ENCODE data around the gene SYTL3. TPM values are rescaled to one million over a fixed set of nuclear protein-coding genes. Genes with fewer than 3 reads are reported as not detected.
A peak's percentile ranks its signal among the peaks of the same experiment; 100 is the strongest.

Gene SYTL3
- total RNA-seq, 1 experiment from 2014 or later = 16.4 TPM

DNA sequence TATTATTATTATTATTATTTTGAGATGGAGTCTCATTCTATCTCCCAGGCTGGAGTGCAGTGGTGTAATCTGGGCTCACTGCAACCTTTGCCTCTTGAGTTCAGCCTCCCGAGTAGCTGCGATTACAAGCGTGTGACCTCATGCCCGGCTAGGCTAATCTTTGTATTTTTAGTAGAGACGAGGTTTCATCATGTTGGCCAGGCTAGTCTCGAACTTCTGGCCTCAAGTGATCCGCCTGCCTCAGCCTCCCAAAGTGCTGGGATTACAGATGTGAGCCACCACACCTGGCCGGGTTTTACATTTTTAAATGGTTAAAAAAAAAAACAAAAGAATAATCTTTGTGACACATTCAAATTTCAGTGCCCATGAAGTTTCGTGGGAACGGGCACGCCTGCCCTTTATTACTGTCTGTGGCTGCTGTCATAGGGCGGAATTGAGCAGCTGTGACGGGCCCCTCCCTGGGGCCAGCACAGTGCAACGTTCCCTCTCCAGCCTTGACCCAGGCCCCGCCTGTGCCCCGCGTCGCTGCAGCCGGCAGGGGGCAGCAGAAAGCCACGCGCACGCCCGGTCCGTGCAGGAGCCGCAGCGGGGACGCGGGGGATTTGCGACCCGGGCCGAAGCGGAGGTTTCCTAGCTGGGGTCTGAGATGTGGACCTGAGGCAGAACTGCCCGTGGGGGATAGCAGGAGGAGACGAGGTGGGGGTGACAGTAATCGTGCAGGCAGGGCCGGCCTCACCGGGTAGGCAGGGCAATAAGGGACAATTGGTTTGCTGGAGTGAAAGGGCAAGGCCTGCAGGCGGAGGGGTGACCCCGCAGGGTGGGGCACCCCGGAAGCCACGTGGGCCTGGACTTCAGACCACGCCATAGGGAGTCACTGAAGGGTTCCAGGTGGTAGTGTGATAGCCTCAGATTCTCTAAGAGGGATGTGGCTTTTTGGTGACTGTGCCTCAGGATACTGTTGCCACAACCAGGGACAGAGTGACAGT lies 54.3 kb downstream of the SYTL3 start:
- H3K4me1 ChIP-seq = peaks cover 3% of the 10 kb centered on the region; the same call in 1 of the 2 replicates
- H3K27me3 ChIP-seq = no peaks in the 10 kb centered on the region; the same call in 1 of the 2 replicates
- DNase-seq = peak; percentile 78 to 88
- no peak overlapping the region; the same call in 1 of the 2 replicates for H3K27ac ChIP-seq
- H3K4me3 ChIP-seq = peak overlapping the region; percentile 56
- H3K36me3 ChIP-seq = no peaks in the 10 kb centered on the region
- no peaks in the 10 kb centered on the region for H3K9me3 ChIP-seq (replicated peaks)

DNA sequence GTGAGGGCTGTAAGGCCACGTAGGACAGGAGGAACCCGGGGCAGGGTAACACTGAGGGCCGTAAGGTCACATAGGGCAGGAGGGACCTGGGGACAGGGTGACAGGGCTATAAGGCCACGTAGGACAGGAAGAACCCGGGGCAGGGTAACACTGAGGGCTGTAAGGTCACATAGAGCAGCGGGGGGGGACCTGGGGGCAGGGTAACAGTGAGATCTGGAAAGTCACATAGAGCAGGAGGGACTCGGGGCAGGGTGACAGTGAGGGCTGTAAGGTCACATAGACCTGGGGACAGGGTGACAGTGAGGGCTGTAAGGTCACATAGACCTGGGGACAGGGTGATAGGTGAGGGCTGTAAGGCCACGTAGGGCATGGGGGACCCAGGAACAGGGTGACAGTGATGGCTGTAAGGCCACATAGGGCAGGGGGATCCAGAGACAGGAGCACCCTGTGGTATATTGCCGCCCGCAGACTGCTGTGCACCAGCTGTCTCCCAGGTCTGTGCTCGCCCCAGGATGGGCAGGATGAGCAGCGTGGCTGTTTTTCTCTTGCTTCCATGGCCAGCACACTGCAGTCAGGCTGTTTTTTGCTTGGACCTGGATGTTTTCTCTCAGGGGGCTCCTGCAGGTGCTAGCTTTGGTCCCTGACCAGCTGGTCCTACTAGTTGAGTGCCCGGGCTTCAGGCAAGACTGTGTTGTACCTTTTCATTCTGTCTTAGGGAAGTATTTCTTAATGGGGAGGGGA lies 55.7 kb downstream of the SYTL3 start:
- Histone ChIP-seq H3K9me3 (replicated peaks) (no peaks in the 10 kb centered on the region), H3K4me3 (no peak overlapping the region), H3K36me3 (peaks cover 8% of the 10 kb centered on the region; the same call in 1 of the 2 replicates), H3K27me3 (no peaks in the 10 kb centered on the region), H3K4me1 (peaks cover 3% of the 10 kb centered on the region; the same call in 1 of the 2 replicates), H3K27ac (no peak overlapping the region)
- no peak for DNase-seq

DNA sequence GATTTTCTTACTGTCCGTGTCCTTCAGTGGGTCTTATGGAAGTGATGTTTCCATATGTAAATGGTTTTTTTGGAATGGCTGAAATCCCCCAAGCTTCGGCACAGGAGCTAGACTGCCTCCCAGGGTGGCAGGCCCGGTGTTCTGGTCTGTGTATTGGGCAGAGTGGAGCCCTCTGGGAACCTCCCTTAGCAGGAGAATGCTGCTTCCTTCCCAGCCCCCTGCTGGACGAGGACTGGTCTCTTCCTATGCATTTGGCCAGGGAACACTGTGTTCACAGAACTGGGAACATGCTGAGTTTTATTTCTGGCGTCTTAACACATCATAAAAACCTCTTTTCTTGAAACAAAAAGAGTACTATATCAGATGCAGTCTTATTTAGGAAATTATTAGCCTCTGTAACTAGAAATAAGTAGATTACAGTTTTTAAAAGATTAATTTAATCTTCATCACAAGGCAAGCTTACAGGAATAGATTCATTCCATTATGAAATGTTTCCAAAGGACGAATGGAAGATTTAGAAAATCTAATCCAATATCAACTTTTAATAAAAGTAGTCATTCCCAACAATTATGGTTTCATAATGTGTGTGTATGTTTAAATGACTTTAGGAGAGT lies 56.6 kb downstream of the SYTL3 start:
- peaks cover 3% of the 10 kb centered on the region; the same call in 1 of the 2 replicates for H3K4me1 ChIP-seq
- DNase-seq = peak; percentile 40 to 57
- peaks cover 8% of the 10 kb centered on the region; the same call in 1 of the 2 replicates for H3K36me3 ChIP-seq
- H3K27me3 ChIP-seq = no peaks in the 10 kb centered on the region
- no peaks in the 10 kb centered on the region for H3K9me3 ChIP-seq (replicated peaks)
- H3K4me3 ChIP-seq = no peak overlapping the region
- H3K27ac ChIP-seq = no peak overlapping the region

DNA sequence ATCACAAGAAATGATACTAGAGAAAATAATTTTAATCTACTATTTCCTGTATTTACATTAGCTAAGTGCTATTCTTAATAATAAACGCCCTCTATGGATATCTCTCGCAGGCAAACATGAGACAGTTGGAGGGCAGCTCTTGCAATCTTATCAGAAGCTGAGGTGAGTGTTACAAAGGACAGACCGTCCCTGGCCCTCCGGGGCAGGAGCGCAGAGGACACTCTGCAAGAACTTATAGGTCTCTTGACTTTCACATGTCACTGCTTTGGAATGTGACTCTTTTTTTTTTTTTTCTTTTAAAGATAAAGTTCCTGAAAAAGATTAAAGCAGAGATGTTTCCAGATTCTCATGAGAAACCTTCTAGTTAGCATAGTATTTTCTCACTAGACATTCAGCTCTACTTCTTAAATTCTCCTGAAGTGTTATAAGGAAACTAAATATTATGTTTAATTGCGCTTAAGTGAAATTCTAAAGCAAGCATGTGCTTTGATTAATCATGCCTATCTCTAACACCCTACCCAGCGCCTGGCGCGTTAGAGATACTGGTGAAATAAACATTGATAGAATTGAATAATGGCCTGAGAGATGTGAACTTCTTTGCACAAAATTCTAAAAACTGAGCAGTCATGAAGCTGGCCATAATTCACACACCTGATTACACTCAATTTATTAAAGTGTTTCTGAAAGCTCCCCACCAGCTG lies 57.4 kb downstream of the SYTL3 start:
- H3K4me1 ChIP-seq = peaks cover 3% of the 10 kb centered on the region; the same call in 1 of the 2 replicates
- peaks cover 11% of the 10 kb centered on the region for H3K36me3 ChIP-seq
- no peak for DNase-seq
- H3K27ac ChIP-seq = no peak overlapping the region
- H3K27me3 ChIP-seq = no peaks in the 10 kb centered on the region
- no peak overlapping the region for H3K4me3 ChIP-seq
- no peaks in the 10 kb centered on the region for H3K9me3 ChIP-seq (replicated peaks)

GRCh38 chr6:158707821-158708195 lies 58.0 kb downstream of the SYTL3 start:
- no peak overlapping the region for H3K27ac ChIP-seq
- no peaks in the 10 kb centered on the region for H3K27me3 ChIP-seq
- no peak overlapping the region for H3K4me3 ChIP-seq
- peaks cover 12% of the 10 kb centered on the region for H3K36me3 ChIP-seq
- DNase-seq = no peak
- no peaks in the 10 kb centered on the region for H3K9me3 ChIP-seq (replicated peaks)
- H3K4me1 ChIP-seq = peaks cover 3% of the 10 kb centered on the region; the same call in 1 of the 2 replicates

- Histone ChIP-seq H3K36me3 (peaks cover 12% of the 10 kb centered on the region), H3K4me1 (peaks cover 3% of the 10 kb centered on the region; the same call in 1 of the 2 replicates), H3K4me3 (no peak overlapping the region), H3K27me3 (no peaks in the 10 kb centered on the region), H3K27ac (no peak overlapping the region), H3K9me3 (replicated peaks) (no peaks in the 10 kb centered on the region)
- no peak for DNase-seq
These were observed 58.4 kb downstream of the SYTL3 start for GRCh38 chr6:158708239-158708638.

DNA sequence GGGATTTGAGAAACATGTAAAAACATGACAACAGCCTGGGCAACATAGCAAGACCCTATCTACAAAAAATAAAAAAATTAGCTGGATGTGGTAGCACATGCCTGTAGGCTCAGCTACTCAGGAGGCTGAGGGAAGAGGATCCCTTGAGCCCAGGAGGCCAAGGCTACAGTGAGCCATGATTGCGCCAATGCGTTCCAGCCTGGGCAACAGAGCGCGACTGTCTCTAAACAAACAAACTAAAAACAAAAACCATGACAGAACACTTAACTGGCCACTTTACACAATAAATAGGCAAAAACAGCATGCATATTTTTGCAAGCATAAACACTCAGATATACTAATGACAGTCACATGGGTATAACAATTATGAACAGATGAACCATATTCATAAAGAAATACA lies 60.0 kb downstream of the SYTL3 start:
- DNase-seq = no peak
- no peaks in the 10 kb centered on the region for H3K27me3 ChIP-seq
- no peak overlapping the region for H3K4me3 ChIP-seq
- H3K27ac ChIP-seq = no peak overlapping the region
- no peaks in the 10 kb centered on the region for H3K9me3 ChIP-seq (replicated peaks)
- H3K36me3 ChIP-seq = peaks cover 12% of the 10 kb centered on the region
- H3K4me1 ChIP-seq = no peaks in the 10 kb centered on the region

- Histone ChIP-seq H3K4me3 (no peak overlapping the region), H3K27ac (no peak overlapping the region), H3K9me3 (replicated peaks) (no peaks in the 10 kb centered on the region), H3K4me1 (no peaks in the 10 kb centered on the region), H3K27me3 (no peaks in the 10 kb centered on the region), H3K36me3 (peaks cover 12% of the 10 kb centered on the region)
- no peak for DNase-seq
These were observed 61.4 kb downstream of the SYTL3 start for GRCh38 chr6:158711264-158711663.

GRCh38 chr6:158713469-158713868 lies 63.6 kb downstream of the SYTL3 start:
- Histone ChIP-seq H3K9me3 (replicated peaks) (no peaks in the 10 kb centered on the region), H3K4me1 (no peaks in the 10 kb centered on the region), H3K27me3 (no peaks in the 10 kb centered on the region), H3K4me3 (no peak overlapping the region), H3K27ac (no peak overlapping the region), H3K36me3 (peaks cover 15% of the 10 kb centered on the region)
- no peak for DNase-seq

- no peak for DNase-seq
- Histone ChIP-seq H3K27me3 (no peaks in the 10 kb centered on the region), H3K27ac (no peak overlapping the region), H3K9me3 (replicated peaks) (no peaks in the 10 kb centered on the region), H3K36me3 (peaks cover 11% of the 10 kb centered on the region), H3K4me1 (no peaks in the 10 kb centered on the region), H3K4me3 (no peak overlapping the region)
These were observed 64.9 kb downstream of the SYTL3 start for GRCh38 chr6:158714706-158715105.

- Histone ChIP-seq H3K9me3 (replicated peaks) (no peaks in the 10 kb centered on the region), H3K36me3 (peaks cover 7% of the 10 kb centered on the region; the same call in 1 of the 2 replicates), H3K27ac (no peak overlapping the region), H3K27me3 (no peaks in the 10 kb centered on the region), H3K4me1 (no peaks in the 10 kb centered on the region), H3K4me3 (no peak overlapping the region)
- no peak for DNase-seq
These were observed 65.8 kb downstream of the SYTL3 start for GRCh38 chr6:158715330-158716311.

DNA sequence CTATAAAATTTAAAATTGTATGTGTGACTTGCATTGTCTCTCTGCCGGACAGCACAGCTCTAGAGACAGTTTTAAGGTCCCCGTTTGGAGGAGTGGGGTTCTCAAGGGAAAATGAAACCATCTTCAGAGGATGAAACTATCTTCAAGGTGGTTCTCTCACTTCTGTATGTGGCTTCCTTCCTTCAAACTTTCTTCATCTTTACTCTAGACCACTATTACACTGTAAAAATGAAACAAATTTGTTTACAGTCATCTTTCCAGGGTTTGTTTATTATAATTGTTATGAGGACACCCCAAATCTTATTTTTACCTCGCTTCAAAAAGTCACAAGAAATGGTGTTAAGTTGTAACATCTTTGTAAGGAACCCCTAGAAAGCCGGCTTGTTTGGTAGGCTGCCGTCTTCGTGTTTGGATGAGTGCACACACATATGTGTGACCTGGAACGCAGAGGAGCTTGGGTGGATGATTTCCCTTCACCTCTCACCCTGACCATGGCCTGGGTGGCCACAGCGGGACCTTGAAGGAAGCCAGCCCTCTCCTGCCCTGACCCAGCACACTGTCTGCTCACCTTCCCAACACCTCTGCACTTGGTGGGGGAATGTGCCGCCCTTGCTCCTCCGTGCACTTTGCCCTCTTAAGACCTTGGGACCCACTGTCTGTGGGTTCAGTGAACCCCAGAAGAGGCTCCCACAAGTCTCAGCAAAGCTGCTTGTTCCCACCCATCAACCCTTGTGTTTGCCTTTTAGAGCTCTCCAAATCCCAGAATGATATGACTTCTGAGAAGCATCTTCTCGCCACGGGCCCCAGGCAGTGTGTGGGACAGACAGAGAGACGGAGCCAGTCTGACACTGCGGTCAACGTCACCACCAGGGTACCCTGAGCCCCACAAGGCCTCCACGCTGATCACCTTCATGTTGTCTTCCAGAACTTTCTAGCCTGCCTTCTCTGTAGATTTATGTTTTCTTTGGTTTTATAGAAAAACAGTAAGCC lies 67.8 kb downstream of the SYTL3 start:
- Histone ChIP-seq H3K4me3 (no peak overlapping the region), H3K9me3 (replicated peaks) (no peaks in the 10 kb centered on the region), H3K36me3 (0 out of 2 replicates have a peak, but pooled peaks cover 3% of the 10 kb centered on the region), H3K27me3 (no peaks in the 10 kb centered on the region), H3K4me1 (no peaks in the 10 kb centered on the region), H3K27ac (no peak overlapping the region)
- DNase-seq = no peak

All from SJCRH30 (cell line).